NCI-H1092 treated with DMSO at 0.1 percent for 48 hours (cell line): ENCODE results near the gene DISC1.
"Not testable (repeated sequence)": the region's sequence is repeated elsewhere in the genome, so short reads cannot be mapped to it uniquely, and the experiment has no call there.

ENCODE experiments used
- DNase-seq: peaks from one replicate; lab custom pipeline; 2025; lab: John Stamatoyannopoulos, UW

Gene DISC1

DNA sequence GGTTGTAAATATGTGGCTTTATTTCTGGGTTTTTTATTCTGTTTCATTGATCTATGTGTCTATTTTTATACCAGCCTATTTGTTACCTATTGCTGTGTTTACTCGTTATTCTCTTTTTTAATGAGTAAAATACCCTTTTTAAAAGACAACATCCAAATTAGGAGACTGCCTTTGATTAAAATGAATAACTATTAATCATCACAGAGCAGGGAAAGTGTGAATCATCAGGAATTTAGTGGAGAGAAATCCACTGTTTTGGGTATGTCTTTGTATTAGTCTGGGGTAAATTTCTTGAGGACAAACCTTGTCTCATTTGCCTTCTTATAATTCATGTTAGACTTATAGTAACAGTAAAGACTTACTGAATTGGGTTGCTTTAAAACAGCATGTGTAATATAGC, 12.1 kb downstream of the DISC1 start:
- DNase-seq, result no peak

DNA sequence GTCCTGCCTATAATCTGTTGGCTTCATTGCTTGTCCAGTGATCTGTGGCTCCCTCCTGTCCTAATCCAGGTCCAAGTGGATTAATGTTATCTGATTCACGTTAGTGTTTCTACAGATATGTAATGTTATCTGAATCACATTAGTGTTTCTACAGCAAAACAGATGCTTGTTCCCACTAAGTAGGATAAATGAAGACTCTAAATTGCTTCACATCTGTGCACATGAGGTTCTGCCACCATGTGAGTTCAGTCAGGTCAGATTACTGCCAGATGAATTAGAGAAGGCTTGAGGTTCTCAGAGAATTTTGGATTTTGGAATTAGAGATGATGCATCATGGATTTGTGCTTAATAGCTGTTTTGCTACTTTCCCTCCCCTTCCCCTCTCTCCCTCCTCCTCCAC, 13.2 kb downstream of the DISC1 start:
- no peak for DNase-seq

DNA sequence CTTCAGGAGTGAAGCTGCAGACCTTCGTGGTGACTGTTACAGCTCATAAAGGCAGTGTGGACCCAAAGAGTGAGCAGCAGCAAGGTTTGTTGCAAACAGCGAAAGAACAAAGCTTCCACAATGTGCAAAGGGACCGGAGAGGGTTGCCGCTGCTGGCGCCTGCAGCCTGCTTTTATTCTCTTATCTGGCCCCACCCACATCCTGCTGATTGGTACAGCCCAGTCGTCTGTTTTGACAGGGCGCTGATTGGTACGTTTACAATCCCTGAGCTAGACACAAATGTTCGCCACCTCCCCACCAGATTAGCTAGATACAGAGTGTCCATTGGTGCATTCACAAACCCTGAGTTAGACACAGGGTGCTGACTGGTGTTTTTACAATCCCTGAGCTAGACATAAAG, 14.9 kb downstream of the DISC1 start:
- not testable (repeated sequence) for DNase-seq

- not testable (repeated sequence) for DNase-seq
Measured at GRCh38 chr1:231642061-231642460, 15.5 kb downstream of the DISC1 start.

GRCh38 chr1:231642618-231643017, 16.0 kb downstream of the DISC1 start:
- no peak for DNase-seq

- DNase-seq, result peak; percentile 12
Measured at GRCh38 chr1:231643071-231643934, 16.7 kb downstream of the DISC1 start.

DNA sequence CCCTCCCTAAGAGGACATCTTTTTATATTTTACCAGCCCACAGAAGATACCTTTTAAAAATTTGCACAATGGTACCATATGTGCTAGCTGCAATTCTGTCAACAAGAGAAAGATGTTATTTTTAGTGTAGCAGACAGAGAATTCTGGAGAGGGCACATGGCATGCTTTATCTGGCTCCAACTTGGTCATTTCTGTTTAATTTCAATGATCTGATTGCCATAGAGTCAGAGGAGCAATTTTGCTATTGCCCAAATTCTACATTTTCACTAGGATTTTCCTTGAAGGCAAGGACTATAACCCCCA, 17.3 kb downstream of the DISC1 start:
- DNase-seq, result no peak

GRCh38 chr1:231645634-231646033, 19.0 kb downstream of the DISC1 start:
- not testable (repeated sequence) for DNase-seq

DNA sequence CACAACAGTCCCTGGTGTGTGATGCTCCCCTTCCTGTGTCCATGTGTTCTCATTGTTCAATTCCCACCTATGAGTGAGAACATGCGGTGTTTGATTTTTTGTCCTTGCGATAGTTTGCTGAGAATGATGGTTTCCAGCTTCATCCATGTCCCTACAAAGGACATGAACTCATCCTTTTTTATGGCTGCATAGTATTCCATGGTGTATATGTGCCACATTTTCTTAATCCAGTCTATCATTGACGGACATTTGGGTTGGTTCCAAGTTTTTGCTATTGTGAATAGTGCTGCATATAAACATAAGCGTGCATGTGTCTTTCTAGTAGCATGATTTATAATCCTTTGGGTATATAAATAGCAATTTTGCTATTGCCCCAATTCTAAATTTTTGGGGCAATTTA, 19.6 kb downstream of the DISC1 start:
- DNase-seq, result not testable (repeated sequence)

DNA sequence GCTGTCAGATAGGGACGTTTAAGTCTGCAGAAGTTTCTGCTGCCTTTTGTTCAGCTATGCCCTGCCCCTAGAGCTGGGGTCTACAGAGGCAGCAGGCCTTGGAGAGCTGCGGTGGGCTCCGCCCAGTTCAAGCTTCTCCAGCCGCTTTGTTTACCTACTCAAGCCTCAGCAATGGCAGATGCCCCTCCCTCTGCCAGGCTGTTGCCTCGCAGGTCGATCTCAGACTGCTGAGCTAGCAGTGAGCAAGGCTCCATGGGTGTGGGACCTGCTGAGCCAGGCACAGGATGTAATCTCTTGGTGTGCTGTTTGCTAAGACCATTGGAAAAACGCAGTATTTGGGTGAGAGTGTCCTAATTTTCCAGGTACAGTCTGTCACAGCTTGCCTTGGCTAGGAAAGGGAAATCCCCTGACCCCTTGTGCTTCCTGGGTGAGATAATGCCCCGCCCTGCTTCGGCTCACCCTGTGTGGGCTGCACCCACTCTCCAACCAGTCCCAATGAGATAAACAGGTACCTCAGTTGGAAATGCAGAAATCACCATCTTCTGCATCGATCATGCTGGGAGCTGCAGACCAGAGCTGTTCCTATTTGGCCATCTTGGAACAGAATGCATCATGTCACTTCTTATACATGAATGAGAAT, 25.2 kb downstream of the DISC1 start:
- DNase-seq, result peak; percentile 14

GRCh38 chr1:231653632-231654031, 27.0 kb downstream of the DISC1 start:
- no peak for DNase-seq

- DNase-seq, result no peak
Measured at GRCh38 chr1:231656741-231657140, 30.2 kb downstream of the DISC1 start.

- DNase-seq, result not testable (repeated sequence)
Measured at GRCh38 chr1:231658223-231658622, 31.6 kb downstream of the DISC1 start.

DNA sequence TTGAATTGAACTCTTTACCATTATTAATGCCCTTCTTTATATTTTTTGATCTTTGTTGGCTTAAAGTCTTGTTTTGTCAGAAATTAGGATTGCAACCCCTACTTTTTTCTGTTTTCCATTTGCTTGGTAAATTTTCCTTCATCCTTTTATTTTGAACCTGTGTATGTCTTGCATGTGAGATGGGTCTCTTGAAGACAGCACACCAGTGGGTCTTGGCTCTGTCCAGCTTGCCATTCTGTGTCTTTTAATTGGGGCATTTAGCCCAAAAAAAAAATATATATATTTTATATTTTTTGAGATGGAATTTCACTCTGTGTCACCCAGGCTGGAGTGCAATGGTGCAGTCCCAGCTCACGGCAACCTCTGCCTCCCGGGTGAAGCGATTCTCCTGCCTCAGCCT, 33.6 kb downstream of the DISC1 start:
- no peak for DNase-seq

DNA sequence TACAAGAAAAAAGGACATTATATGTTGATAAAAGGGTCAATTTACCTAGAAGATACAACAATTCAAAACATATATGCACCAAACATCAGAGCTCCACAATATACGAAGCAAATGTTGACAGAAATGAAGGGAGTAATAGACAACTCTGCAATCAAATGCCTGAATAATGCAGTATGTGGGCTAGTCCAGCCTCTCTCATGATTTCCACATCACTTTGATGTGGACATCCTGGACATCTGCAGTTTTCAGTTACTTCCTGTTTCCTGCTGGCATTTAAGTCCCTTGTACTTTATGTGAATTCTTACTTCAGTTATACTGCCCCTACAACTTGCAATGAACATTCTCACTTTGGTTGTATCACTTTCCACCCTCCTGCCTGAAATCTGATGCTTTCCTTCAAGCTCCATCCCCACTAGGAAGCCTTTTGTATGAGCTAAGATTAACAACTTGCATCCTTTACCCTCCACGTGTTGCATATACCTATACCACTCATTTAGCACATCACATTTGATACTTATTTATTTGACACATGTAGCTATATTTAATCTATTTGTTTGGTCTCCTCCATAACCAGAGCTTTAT, 36.7 kb downstream of the DISC1 start:
- DNase-seq, result no peak

- DNase-seq, result no peak
Measured at GRCh38 chr1:231665101-231665500, 38.5 kb downstream of the DISC1 start.

DNA sequence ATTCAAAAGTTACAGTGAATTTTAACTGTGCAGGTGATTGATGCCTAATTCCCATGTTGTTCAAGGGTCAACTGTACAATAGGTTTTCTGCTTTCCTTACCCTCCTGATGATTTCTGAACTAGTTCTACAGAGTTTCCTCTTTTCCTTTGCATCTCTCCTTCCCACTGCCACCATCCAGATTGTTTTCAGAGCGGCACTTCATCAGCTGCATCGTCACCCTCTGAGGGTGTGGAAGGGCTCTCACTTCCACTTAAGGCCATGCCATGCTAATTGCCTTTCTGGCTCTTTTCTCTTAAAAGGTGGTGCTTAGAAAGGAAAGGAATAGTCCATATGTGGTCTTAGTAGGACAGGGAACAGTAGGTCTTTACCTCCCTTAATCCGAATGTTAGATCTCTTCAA, 39.1 kb downstream of the DISC1 start:
- no peak for DNase-seq

DNA sequence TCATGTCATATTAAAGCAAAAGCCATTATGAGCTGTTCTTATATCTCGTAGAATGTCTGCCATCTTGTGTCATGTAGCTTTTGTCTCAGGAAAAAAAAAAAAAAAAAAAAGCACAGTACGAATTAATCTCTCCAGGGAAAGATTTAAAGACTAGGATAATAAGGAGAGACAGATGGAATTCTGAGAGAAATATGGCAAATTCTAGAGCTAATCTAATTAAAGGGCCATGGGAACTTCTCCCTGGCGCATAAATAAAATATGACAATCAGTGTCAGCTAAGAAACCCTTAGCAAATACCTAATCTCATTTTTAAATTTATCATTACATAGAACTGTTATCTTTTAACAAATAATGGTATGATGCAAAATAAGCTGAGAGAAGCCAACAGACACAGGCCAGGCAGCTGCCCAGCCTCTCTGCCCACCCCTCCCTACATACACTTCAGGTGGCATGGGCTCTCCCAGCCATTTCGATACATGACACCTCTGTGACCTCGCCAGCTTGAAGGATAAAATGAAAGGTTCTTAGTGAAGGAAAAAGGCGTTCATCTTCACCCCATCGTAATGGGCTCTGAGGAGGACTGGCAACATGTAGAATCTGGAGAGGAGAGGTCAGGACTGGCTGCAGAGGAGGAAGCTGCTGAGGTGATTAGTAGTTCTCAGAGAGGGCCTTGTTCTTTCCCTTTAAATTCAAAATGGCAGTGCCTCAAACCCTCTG, 39.8 kb downstream of the DISC1 start:
- DNase-seq, result no peak

GRCh38 chr1:231666937-231667608, 40.5 kb downstream of the DISC1 start:
- DNase-seq, result no peak

DNA sequence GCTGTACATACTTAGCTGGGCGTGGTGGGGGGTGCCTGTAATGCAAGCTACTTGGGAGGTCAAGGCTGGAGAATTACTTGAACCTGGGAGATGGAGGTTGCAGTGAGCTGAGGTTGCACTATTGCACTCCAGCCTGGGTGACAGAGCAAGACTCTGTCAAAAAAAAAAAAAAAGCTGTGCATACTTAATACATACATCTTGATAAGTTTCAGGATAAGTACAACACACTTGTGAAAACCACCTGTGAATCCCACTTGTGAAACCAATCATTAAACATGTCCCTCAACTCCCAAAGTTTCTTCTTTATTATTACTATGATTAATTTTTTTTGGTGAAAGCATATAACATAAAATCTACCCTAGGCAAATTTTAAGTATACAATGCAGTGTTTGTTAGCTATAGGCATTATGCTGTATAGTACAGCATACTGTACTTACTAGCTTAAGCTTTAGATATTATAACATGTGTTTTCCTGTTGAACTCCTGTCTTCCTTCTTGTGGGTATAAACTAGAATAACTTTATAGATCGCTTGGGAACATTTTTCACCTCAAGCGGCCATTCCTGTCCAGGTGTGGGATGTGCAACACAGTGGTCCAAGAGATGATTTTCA, 41.4 kb downstream of the DISC1 start:
- no peak for DNase-seq

DNA sequence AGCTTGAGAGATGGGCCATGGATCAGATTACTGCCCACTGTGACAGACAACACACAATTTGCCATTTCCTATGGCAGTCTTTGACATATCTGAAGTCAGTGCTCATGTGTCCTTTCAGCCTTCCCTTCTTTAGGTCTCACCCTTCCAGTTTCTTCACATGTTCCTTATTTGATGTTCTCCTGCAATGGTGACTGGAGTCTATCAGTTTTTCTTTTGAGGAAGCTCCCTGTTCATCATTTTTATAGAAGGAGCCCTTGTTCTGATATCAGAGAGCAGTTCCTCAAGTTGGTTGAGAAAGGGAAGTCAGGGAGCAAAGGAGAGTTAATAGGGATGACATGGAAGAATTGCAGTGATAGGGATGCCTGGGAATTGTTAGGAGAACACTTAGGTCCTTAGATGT, 42.2 kb downstream of the DISC1 start:
- no peak for DNase-seq
